GM12878 (cell line): ENCODE measurements around the gene CFAP410.

Experiments used
- CREM ChIP-seq: IDR thresholded peaks from 2 replicates; pipeline ENCODE4 v1.6.1; 2014; ENCODE audit warnings: antibody characterized with exemption, low read depth
- EP300 ChIP-seq, 2 experiments: fragments of 150-350 bp in 1 of 2; IDR thresholded peaks; 2 replicates each; pipeline ENCODE4 v1.6.1; 2011 to 2012; ENCODE audit warnings: low read depth in 2 of 2, low read length in 2 of 2, borderline replicate concordance in 1 of 2, improper control_type of control experiment in 1 of 2, inconsistent platforms in 1 of 2; ENCODE audit not compliant: control insufficient read depth in 1 of 2
- MTA3 ChIP-seq: IDR thresholded peaks from 2 replicates; pipeline ENCODE4 v1.6.1; 2012; ENCODE audit warnings: low read length, inconsistent platforms, borderline replicate concordance
- POLR2A ChIP-seq: IDR thresholded peaks from 2 replicates; pipeline ENCODE4 v1.6.1; 2011; ENCODE audit warnings: low read depth, mild to moderate bottlenecking, low read length
- RAD21 ChIP-seq: IDR thresholded peaks from 2 replicates; pipeline ENCODE4 v1.6.1; 2011; ENCODE audit warnings: mild to moderate bottlenecking, low read depth, low read length, moderate library complexity; ENCODE audit not compliant: insufficient read depth
- RELA ChIP-seq: fragments of 450-650 bp; IDR thresholded peaks from 2 replicates; pipeline ENCODE4 v1.8.0; 2014; ENCODE audit warnings: borderline replicate concordance; ENCODE audit not compliant: partially characterized antibody
- SIX5 ChIP-seq: IDR thresholded peaks from 2 replicates; pipeline ENCODE4 v1.6.1; 2011; ENCODE audit warnings: mild to moderate bottlenecking, low read depth, low read length, moderate library complexity; ENCODE audit not compliant: severe bottlenecking
- TARDBP ChIP-seq: IDR thresholded peaks from 2 replicates; pipeline ENCODE4 v1.6.1; 2016; ENCODE audit warnings: borderline replicate concordance
- TF ChIP-seq, protein P1 (sequence below), 3 experiments: IDR thresholded peaks in 2 of 3; conservative IDR thresholded peaks in 1 of 3; 2 replicates each; pipeline ENCODE4 v1.5.1; 2011; ENCODE audit warnings: low read depth in 3 of 3, low read length in 3 of 3, mild to moderate bottlenecking in 3 of 3, control low read depth in 2 of 3, moderate library complexity in 2 of 3, inconsistent platforms in 1 of 3, mixed read lengths in 1 of 3; ENCODE audit not compliant: control insufficient read depth in 2 of 3, insufficient read depth in 1 of 3; ENCODE audit errors: extremely low read depth in 1 of 3

DNA sequence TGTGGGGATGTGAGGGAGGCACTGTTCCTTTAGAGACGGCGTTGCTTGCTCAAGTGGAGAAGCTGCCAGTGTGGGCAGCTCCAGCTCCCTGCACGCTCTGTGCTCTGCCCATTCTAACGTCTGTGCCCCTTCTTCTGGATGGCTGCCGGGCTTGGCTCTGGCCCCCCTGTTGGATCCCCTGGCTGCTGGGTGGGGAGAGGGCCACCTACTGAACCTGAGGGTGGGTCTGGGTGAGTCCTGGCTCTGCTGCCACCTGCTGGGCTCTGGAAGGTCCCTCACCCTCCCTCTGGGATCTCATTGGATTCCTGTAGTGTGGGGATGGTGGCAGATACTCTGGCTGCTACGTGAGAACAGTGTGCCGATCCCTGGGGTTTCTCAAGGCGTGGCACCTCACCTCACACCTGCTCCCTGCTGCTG is 34.3 kb downstream of the CFAP410 start:
- TF ChIP-seq, protein P1, sequence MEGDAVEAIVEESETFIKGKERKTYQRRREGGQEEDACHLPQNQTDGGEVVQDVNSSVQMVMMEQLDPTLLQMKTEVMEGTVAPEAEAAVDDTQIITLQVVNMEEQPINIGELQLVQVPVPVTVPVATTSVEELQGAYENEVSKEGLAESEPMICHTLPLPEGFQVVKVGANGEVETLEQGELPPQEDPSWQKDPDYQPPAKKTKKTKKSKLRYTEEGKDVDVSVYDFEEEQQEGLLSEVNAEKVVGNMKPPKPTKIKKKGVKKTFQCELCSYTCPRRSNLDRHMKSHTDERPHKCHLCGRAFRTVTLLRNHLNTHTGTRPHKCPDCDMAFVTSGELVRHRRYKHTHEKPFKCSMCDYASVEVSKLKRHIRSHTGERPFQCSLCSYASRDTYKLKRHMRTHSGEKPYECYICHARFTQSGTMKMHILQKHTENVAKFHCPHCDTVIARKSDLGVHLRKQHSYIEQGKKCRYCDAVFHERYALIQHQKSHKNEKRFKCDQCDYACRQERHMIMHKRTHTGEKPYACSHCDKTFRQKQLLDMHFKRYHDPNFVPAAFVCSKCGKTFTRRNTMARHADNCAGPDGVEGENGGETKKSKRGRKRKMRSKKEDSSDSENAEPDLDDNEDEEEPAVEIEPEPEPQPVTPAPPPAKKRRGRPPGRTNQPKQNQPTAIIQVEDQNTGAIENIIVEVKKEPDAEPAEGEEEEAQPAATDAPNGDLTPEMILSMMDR (IDR thresholded peaks at IDR 0.05 in 2 of 3, conservative IDR thresholded peaks at IDR 0.05 in 1 of 3; ENCODE audit: control insufficient read depth in 2 of 3, extremely low read depth in 1 of 3, insufficient read depth in 1 of 3, low read depth in 3 of 3, low read length in 3 of 3): peak; percentile 60 to 67 (median 61); a peak in 5 of 6 replicates
- peak; percentile 52 for TF ChIP-seq RAD21
- TF ChIP-seq SIX5: no peak
- no peak for TF ChIP-seq POLR2A
- no peak for TF ChIP-seq MTA3
- TF ChIP-seq CREM: no peak
- TF ChIP-seq EP300 (IDR thresholded peaks at IDR 0.05; ENCODE audit: borderline replicate concordance in 1 of 2, control insufficient read depth in 1 of 2, low read depth in 2 of 2, low read length in 2 of 2): no peak
- TF ChIP-seq RELA: no peak
- no peak for TF ChIP-seq TARDBP
